HuH-7.5 (cell line): Measurements from ENCODE around the gene PHACTR2.

Experiments used
- DNase-seq: peaks from one replicate; pipeline ENCODE4 v3.0.0; 2011; ENCODE audit warnings: low spot score

The PHACTR2 gene

GRCh38 chr6:143742070-143742954 is 64.5 kb downstream of the PHACTR2 start:
- DNase-seq: no peak

GRCh38 chr6:143742955-143743255 is 65.1 kb downstream of the PHACTR2 start:
- DNase-seq: no peak

- DNase-seq: no peak
Measured at GRCh38 chr6:143743301-143744166, 65.8 kb downstream of the PHACTR2 start.

- DNase-seq: no peak
Measured at GRCh38 chr6:143744551-143745165, 66.9 kb downstream of the PHACTR2 start.

- peak; percentile 33 for DNase-seq
Measured at GRCh38 chr6:143745166-143746133, 67.7 kb downstream of the PHACTR2 start.

- DNase-seq: no peak
Measured at GRCh38 chr6:143746202-143747119, 68.7 kb downstream of the PHACTR2 start.

GRCh38 chr6:143747347-143747842 is 69.6 kb downstream of the PHACTR2 start:
- no peak for DNase-seq

GRCh38 chr6:143749891-143750290 is 72.1 kb downstream of the PHACTR2 start:
- DNase-seq: no peak

GRCh38 chr6:143750877-143751276 is 73.1 kb downstream of the PHACTR2 start:
- DNase-seq: no peak

- DNase-seq: no peak
Measured at GRCh38 chr6:143752459-143752858, 74.7 kb downstream of the PHACTR2 start.

GRCh38 chr6:143753678-143754077 is 75.9 kb downstream of the PHACTR2 start:
- DNase-seq: no peak

GRCh38 chr6:143754204-143754603 is 76.4 kb downstream of the PHACTR2 start:
- no peak for DNase-seq

GRCh38 chr6:143755301-143755744 is 77.6 kb downstream of the PHACTR2 start:
- no peak for DNase-seq

GRCh38 chr6:143757346-143757832 is 79.6 kb downstream of the PHACTR2 start:
- no peak for DNase-seq

- no peak for DNase-seq
Measured at GRCh38 chr6:143758551-143758950, 80.8 kb downstream of the PHACTR2 start.

GRCh38 chr6:143759666-143760065 is 81.9 kb downstream of the PHACTR2 start:
- no peak for DNase-seq

- DNase-seq: no peak
Measured at GRCh38 chr6:143761074-143761473, 83.3 kb downstream of the PHACTR2 start.

GRCh38 chr6:143762126-143762525 is 84.4 kb downstream of the PHACTR2 start:
- no peak for DNase-seq

GRCh38 chr6:143765422-143766184 is 87.8 kb downstream of the PHACTR2 start:
- DNase-seq: no peak
